Measurements from ENCODE around the gene SERPINB10.

DNA sequence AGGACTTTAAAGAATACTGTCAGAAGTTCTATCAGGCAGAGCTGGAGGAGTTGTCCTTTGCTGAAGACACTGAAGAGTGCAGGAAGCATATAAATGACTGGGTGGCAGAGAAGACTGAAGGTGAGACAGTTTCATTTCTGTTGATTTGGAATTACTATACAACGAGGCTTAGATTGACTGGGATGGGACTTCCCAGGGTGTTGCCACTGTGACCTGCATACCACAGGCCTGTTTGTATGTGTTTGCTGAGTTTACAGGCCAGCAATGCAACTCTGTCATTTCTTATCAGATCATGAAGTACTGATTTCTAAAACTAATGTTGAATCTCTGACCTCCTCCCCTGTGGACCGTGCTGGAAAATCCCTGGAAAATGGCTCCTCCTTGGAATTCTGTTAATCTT, 74.0 kb downstream of the SERPINB10 start:
- TF ChIP-seq, protein P1, sequence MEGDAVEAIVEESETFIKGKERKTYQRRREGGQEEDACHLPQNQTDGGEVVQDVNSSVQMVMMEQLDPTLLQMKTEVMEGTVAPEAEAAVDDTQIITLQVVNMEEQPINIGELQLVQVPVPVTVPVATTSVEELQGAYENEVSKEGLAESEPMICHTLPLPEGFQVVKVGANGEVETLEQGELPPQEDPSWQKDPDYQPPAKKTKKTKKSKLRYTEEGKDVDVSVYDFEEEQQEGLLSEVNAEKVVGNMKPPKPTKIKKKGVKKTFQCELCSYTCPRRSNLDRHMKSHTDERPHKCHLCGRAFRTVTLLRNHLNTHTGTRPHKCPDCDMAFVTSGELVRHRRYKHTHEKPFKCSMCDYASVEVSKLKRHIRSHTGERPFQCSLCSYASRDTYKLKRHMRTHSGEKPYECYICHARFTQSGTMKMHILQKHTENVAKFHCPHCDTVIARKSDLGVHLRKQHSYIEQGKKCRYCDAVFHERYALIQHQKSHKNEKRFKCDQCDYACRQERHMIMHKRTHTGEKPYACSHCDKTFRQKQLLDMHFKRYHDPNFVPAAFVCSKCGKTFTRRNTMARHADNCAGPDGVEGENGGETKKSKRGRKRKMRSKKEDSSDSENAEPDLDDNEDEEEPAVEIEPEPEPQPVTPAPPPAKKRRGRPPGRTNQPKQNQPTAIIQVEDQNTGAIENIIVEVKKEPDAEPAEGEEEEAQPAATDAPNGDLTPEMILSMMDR (IDR thresholded peaks at IDR 0.05; ENCODE audit: low read length) = no peak
- no peak for TF ChIP-seq EZH2 (IDR thresholded peaks at IDR 0.05; ENCODE audit: borderline replicate concordance, low read length)

All from OCI-LY1 (cell line).